Hematopoietic multipotent progenitor cell treated with erythropoietin and hydrocortisone succinate and interleukin-3 and kit ligand, for 4 days (in vitro differentiated cells): ENCODE results near the gene F2.

Experiments
- DNase-seq: peaks from one replicate; pipeline ENCODE4 v3.0.0-alpha.2; 2015

Gene F2

GRCh38 chr11:46743693-46744339 is 24.8 kb downstream of the F2 start:
- no peak for DNase-seq

GRCh38 chr11:46745328-46745727 is 26.3 kb downstream of the F2 start:
- no peak for DNase-seq

GRCh38 chr11:46745995-46746394 is 27.0 kb downstream of the F2 start:
- DNase-seq: no peak

GRCh38 chr11:46747150-46747549 is 28.1 kb downstream of the F2 start:
- no peak for DNase-seq

GRCh38 chr11:46755962-46756361 is 36.9 kb downstream of the F2 start:
- DNase-seq: peak; percentile 91

GRCh38 chr11:46759196-46759595 is 40.2 kb downstream of the F2 start:
- no peak for DNase-seq

GRCh38 chr11:46760429-46761128 is 41.6 kb downstream of the F2 start:
- no peak for DNase-seq

- DNase-seq: no peak
Measured at GRCh38 chr11:46761807-46762206, 42.8 kb downstream of the F2 start.

- DNase-seq: no peak
Measured at GRCh38 chr11:46762248-46762647, 43.2 kb downstream of the F2 start.

- DNase-seq: no peak
Measured at GRCh38 chr11:46766656-46767055, 47.6 kb downstream of the F2 start.

- no peak for DNase-seq
Measured at GRCh38 chr11:46769636-46770221, 50.7 kb downstream of the F2 start.

- DNase-seq: no peak
Measured at GRCh38 chr11:46776878-46777277, 57.9 kb downstream of the F2 start.

GRCh38 chr11:46778416-46778815 is 59.4 kb downstream of the F2 start:
- no peak for DNase-seq
